KOPT-K1 (cell line): Measurements from ENCODE around the gene GAREM1.

Source experiments
- H3K27ac ChIP-seq: fragments of 200-600 bp; sonication (generic); 2 replicates; pipeline ENCODE4 v1.5.1; 2016; ENCODE audit warnings: antibody characterized with exemption, mild to moderate bottlenecking, low read depth, low read length; ENCODE audit not compliant: poor library complexity, severe bottlenecking
- H3K36me3 ChIP-seq: fragments of 200-600 bp; sonication (generic); 2 replicates; pipeline ENCODE4 v1.5.1; 2017; ENCODE audit warnings: antibody characterized with exemption, mild to moderate bottlenecking, low read length, moderate library complexity; ENCODE audit not compliant: insufficient read depth
- H3K9me3 ChIP-seq: fragments of 200-600 bp; sonication (generic); 2 replicates; pipeline ENCODE4 v1.5.1; 2017; ENCODE audit warnings: antibody characterized with exemption, low read length, mild to moderate bottlenecking; ENCODE audit not compliant: insufficient read depth, poor library complexity, severe bottlenecking

The GAREM1 gene

DNA sequence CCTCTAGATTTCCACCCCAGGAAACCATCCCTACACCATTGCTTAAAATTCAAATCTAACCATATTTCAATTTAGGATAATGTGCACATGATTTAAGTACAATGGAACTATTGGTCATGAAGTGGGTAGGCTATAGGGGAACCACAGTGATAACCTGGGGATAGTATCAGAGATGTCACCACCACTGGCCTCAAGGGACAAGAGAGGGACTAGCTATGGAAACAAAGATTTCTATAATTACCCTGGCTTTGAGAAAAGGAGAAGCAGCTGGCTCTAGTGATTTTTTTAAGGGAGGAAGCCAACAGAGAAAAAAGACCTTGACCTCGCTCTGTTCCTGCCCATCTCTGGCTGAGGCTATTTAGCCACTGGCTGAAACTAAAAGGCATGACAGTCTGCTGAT, 148.9 kb downstream of the GAREM1 start:
- Histone ChIP-seq H3K9me3 (no peaks in the 10 kb centered on the region), H3K36me3 (no peaks in the 10 kb centered on the region), H3K27ac (no peak overlapping the region)

GRCh38 chr18:32319084-32319483, 151.6 kb downstream of the GAREM1 start:
- Histone ChIP-seq H3K9me3 (no peaks in the 10 kb centered on the region), H3K27ac (no peak overlapping the region), H3K36me3 (no peaks in the 10 kb centered on the region)

DNA sequence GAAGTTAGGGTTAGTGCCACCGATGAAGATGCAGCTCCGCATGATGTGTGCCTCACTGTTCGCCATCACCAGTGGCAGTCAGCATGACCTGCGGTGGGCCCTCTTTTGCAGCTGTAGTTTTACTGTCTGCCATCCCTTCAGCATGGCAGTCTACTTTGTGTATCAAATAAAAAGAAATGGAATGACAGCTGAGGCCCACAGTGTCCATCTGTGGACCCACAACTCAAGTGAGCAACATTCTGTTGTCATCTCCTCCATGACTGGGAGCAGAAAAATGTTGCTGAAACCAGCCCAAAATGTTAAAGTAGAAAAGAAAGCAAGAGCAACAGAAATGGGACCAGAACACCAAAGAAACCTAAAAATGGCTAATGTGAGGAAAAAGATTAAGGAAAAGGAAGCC, 152.1 kb downstream of the GAREM1 start:
- Histone ChIP-seq H3K36me3 (no peaks in the 10 kb centered on the region), H3K9me3 (no peaks in the 10 kb centered on the region), H3K27ac (no peak overlapping the region)

DNA sequence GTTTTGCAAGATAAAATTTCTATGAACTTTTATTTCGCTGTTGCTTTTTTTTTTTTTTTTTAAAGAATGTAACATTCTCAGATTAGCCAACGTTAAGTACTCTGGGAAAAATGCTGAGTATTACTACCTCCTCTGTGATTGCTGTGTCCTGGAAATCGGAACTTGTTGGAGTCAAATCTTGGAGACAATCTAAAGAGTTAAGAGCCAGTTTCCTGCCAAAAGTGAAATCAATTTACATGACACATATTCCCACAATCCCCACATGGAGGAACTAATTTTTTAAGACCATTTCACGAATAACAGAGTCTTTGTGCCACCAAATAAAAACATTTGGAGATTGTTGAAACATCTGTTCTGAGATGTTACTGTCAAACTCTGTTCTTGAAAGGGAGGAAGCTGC, 153.0 kb downstream of the GAREM1 start:
- H3K27ac ChIP-seq, result no peak overlapping the region
- no peaks in the 10 kb centered on the region for H3K9me3 ChIP-seq
- no peaks in the 10 kb centered on the region for H3K36me3 ChIP-seq

DNA sequence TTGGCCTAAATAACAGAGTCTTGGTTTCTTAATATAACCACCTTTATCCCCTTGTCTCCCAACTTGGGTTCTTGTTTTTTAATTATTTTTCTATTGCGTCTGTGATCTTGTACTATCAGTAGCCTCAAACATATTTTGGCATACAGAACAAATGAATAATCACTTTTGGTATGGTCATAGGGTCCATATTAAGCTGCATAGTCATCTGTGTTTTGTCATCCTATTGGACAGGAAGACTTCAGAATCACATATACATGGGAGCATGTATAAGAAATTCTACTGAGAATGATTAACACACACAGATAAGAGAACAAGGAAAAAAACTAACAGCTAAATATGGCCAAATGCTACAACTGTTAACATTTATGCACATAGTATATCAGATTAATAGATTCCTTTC, 154.8 kb downstream of the GAREM1 start:
- Histone ChIP-seq H3K36me3 (no peaks in the 10 kb centered on the region), H3K27ac (no peak overlapping the region), H3K9me3 (no peaks in the 10 kb centered on the region)

GRCh38 chr18:32310774-32311173, 159.9 kb downstream of the GAREM1 start:
- Histone ChIP-seq H3K9me3 (no peaks in the 10 kb centered on the region), H3K27ac (no peak overlapping the region), H3K36me3 (no peaks in the 10 kb centered on the region)

- H3K27ac ChIP-seq, result no peak overlapping the region
- no peaks in the 10 kb centered on the region for H3K36me3 ChIP-seq
- no peaks in the 10 kb centered on the region for H3K9me3 ChIP-seq
Measured at GRCh38 chr18:32310101-32310500, 160.6 kb downstream of the GAREM1 start.

- Histone ChIP-seq H3K9me3 (no peaks in the 10 kb centered on the region), H3K36me3 (no peaks in the 10 kb centered on the region), H3K27ac (no peak overlapping the region)
Measured at GRCh38 chr18:32308493-32309120, 162.1 kb downstream of the GAREM1 start.

GRCh38 chr18:32303400-32303799, 167.3 kb downstream of the GAREM1 start:
- Histone ChIP-seq H3K27ac (no peak overlapping the region), H3K9me3 (no peaks in the 10 kb centered on the region), H3K36me3 (no peaks in the 10 kb centered on the region)

GRCh38 chr18:32302806-32303205, 167.9 kb downstream of the GAREM1 start:
- Histone ChIP-seq H3K27ac (no peak overlapping the region), H3K9me3 (no peaks in the 10 kb centered on the region)

DNA sequence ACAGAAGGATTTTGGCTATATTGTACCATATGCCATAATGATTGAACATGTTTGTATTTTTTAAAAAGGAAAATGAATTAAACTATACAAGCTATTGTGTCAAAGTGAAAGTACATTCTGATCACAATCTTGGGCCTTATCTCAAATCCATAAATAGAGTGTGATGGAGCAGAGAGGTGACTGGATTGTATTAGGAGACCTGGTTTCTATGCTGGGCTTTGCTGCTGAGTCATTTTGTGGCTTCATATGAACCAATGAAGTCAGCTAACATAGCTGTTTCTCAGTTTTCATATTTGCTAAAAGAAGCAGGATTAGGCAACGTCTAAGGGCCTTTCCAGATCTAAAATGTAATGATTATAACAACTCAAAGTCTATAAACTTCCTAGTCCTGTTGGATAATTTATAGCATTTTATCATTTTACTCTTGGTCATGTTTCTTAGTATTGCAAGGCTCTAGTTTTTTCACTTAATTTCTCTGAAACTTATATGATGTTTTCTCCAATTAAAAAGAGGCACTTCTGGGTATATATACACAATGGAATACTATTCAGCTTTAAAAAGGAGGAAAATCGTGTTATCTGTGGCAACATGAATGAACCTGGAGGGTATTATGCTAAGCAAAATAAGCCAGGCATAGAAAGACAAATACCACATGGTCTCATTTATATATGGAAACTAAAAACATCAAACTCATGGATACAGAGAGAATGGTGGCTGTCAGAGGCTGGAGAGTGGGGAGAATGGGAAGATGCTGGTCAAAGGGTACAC, 168.5 kb downstream of the GAREM1 start:
- no peaks in the 10 kb centered on the region for H3K36me3 ChIP-seq
- no peaks in the 10 kb centered on the region for H3K9me3 ChIP-seq
- H3K27ac ChIP-seq, result no peak overlapping the region

More at GRCh38 chr18:32302806-32303205, 167.9 kb downstream of the GAREM1 start:
- no peaks in the 10 kb centered on the region for H3K36me3 ChIP-seq

GRCh38 chr18:32301361-32301760, 169.3 kb downstream of the GAREM1 start:
- H3K36me3 ChIP-seq, result no peaks in the 10 kb centered on the region
- no peak overlapping the region for H3K27ac ChIP-seq
- H3K9me3 ChIP-seq, result no peaks in the 10 kb centered on the region

DNA sequence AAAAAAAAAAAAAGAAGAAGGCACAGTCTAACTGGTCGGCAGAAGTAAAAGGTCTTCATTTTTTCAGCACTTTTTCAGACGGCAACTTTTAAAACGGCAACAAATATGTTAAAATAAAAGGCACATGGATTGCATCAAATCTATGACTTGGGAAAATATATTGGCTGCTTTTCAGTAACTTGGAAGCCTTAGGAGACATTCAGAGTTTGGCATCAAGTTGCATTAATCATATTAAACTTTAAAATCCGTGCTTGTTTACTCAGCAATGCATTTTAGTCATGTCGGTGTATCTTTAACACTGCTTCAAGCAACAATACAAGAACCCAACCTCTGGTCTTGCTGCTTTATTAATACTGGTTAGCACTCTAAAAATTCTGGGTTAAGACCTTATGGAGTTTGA, 169.8 kb downstream of the GAREM1 start:
- Histone ChIP-seq H3K9me3 (no peaks in the 10 kb centered on the region), H3K36me3 (no peaks in the 10 kb centered on the region), H3K27ac (no peak overlapping the region)

DNA sequence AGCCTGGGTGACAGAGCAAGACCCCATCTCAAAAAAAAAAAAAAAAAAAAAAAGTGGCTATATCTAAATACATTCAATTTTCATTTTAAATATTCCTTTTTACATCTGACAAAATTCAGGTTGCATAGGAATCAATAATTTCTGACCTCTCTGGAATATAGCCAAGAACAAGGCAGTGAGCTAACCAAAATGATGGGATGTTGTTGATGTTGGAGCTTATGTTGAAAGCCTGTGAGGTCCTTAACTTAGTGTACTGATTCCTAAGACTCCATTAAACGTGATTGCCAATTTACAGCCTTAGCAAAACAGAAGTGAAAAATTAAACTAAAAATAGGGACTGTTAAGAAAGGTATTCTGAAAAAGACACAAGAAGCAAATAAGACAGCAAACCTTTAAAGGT, 171.2 kb downstream of the GAREM1 start:
- Histone ChIP-seq H3K27ac (no peak overlapping the region), H3K9me3 (no peaks in the 10 kb centered on the region), H3K36me3 (no peaks in the 10 kb centered on the region)

- no peaks in the 10 kb centered on the region for H3K36me3 ChIP-seq
- no peak overlapping the region for H3K27ac ChIP-seq
- H3K9me3 ChIP-seq, result no peaks in the 10 kb centered on the region
Measured at GRCh38 chr18:32298171-32298667, 172.5 kb downstream of the GAREM1 start.
